Astrocyte (in vitro differentiated cells and primary cell): ENCODE results near the gene PEMT. TPM values are rescaled to one million over a fixed set of nuclear protein-coding genes. Genes with fewer than 3 reads are reported as not detected.

ENCODE experiments used
- DNase-seq: peaks from one replicate; pipeline ENCODE4 v3.0.0-alpha.2; 2010; ENCODE audit warnings: low read depth
- FAIRE-seq: peaks from 2 replicates; lab custom pipeline; 2011; peaks lifted over from hg19 to GRCh38; lab: Jason Lieb, UNC
- H2AFZ ChIP-seq: 2 replicates; pipeline ENCODE4 v1.6.0; 2012; ENCODE audit warnings: low read depth, low read length, inconsistent platforms
- H3K27ac ChIP-seq: 2 replicates; pipeline ENCODE4 v1.5.1; 2011; ENCODE audit warnings: low read depth, low read length, inconsistent platforms
- H3K27me3 ChIP-seq: 2 replicates; pipeline ENCODE4 v1.6.0; 2011; ENCODE audit warnings: low read length, inconsistent platforms; ENCODE audit not compliant: insufficient read depth
- H3K36me3 ChIP-seq: 2 replicates; pipeline ENCODE4 v1.5.1; 2011; ENCODE audit warnings: low read length, inconsistent platforms; ENCODE audit not compliant: insufficient read depth
- H3K4me1 ChIP-seq: 2 replicates; pipeline ENCODE4 v1.5.1; 2011; ENCODE audit warnings: low read length, inconsistent platforms; ENCODE audit not compliant: insufficient read depth
- H3K4me2 ChIP-seq: 2 replicates; pipeline ENCODE4 v1.6.0; 2012; ENCODE audit warnings: low read length, inconsistent platforms
- H3K4me3 ChIP-seq: 2 replicates; pipeline ENCODE4 v1.5.1; 2011; ENCODE audit warnings: low read depth, mild to moderate bottlenecking, low read length, inconsistent platforms; ENCODE audit not compliant: insufficient read depth
- H3K79me2 ChIP-seq: 2 replicates; pipeline ENCODE4 v1.6.0; 2012; ENCODE audit warnings: mild to moderate bottlenecking, low read length, inconsistent platforms; ENCODE audit not compliant: insufficient read depth
- H3K9ac ChIP-seq: 2 replicates; pipeline ENCODE4 v1.6.0; 2012; ENCODE audit warnings: mild to moderate bottlenecking, low read length, inconsistent platforms
- H3K9me3 ChIP-seq: 2 replicates; pipeline ENCODE4 v1.5.1; 2012; ENCODE audit warnings: low read depth, mild to moderate bottlenecking, low read length, inconsistent platforms; ENCODE audit not compliant: insufficient read depth
- H4K20me1 ChIP-seq: 2 replicates; pipeline ENCODE4 v1.6.0; 2012; ENCODE audit warnings: low read length, inconsistent platforms; ENCODE audit not compliant: insufficient read depth
- H3K27ac Mint-ChIP-seq: one replicate; pipeline ENCODE4 v1.8.0; 2021; ENCODE audit warnings: mild to moderate bottlenecking, mixed read lengths; ENCODE audit not compliant: unreplicated experiment
- H3K27me3 Mint-ChIP-seq: one replicate; pipeline ENCODE4 v1.8.0; 2021; ENCODE audit warnings: low read depth, mixed read lengths; ENCODE audit not compliant: unreplicated experiment
- H3K36me3 Mint-ChIP-seq: one replicate; pipeline ENCODE4 v1.8.0; 2021; ENCODE audit warnings: low read depth, mixed read lengths; ENCODE audit not compliant: unreplicated experiment
- H3K4me1 Mint-ChIP-seq: one replicate; pipeline ENCODE4 v1.8.0; 2021; ENCODE audit warnings: low read depth, mixed read lengths; ENCODE audit not compliant: unreplicated experiment
- H3K4me3 Mint-ChIP-seq: one replicate; pipeline ENCODE4 v1.8.0; 2021; ENCODE audit warnings: mild to moderate bottlenecking, moderate library complexity, mixed read lengths; ENCODE audit not compliant: unreplicated experiment
- H3K9me3 Mint-ChIP-seq: one replicate; pipeline ENCODE4 v1.8.0; 2021; ENCODE audit warnings: mild to moderate bottlenecking, mixed read lengths; ENCODE audit not compliant: unreplicated experiment
- CTCF ChIP-seq: IDR thresholded peaks from 2 replicates; pipeline ENCODE4 v1.5.1; 2011; ENCODE audit warnings: low read depth, mild to moderate bottlenecking, inconsistent platforms, low read length, moderate library complexity; ENCODE audit not compliant: insufficient read depth
- EZH2 ChIP-seq: IDR thresholded peaks from 2 replicates; pipeline ENCODE4 v1.6.1; 2012; ENCODE audit warnings: mild to moderate bottlenecking, low read length, inconsistent platforms; ENCODE audit not compliant: insufficient read depth
- total RNA-seq: library from RNA; stranded (reverse); gene quantifications from 2 replicates; pipeline ENCODE4 v1.2.1, GENCODE V29; 2021

PEMT gene
- total RNA-seq, 1 donor from 2014 or later, result 19.5 TPM

- Histone ChIP-seq H3K9ac (no peak overlapping the region), H3K9me3 (no peaks in the 10 kb centered on the region), H3K4me1 (no peaks in the 10 kb centered on the region), H3K27ac (no peak overlapping the region), H4K20me1 (peaks cover 40% of the 10 kb centered on the region), H3K79me2 (no peaks in the 10 kb centered on the region), H3K4me3 (no peak overlapping the region), H3K27me3 (no peaks in the 10 kb centered on the region), H3K4me2 (no peak overlapping the region), H2AFZ (no peak overlapping the region), H3K36me3 (no peaks in the 10 kb centered on the region)
- no peak overlapping the region for H3K27ac Mint-ChIP-seq
- H3K4me3 Mint-ChIP-seq, result no peak overlapping the region
- H3K4me1 Mint-ChIP-seq, result no peaks in the 10 kb centered on the region
- TF ChIP-seq EZH2 (no peak), CTCF (no peak)
- H3K36me3 Mint-ChIP-seq, result peaks cover 2% of the 10 kb centered on the region
- FAIRE-seq, result no peak
- DNase-seq, result no peak
- H3K27me3 Mint-ChIP-seq, result peaks cover 27% of the 10 kb centered on the region
- peaks cover 1% of the 10 kb centered on the region for H3K9me3 Mint-ChIP-seq
These were observed 32.3 kb downstream of the PEMT start for GRCh38 chr17:17559164-17559563.

- no peak overlapping the region for H3K27ac Mint-ChIP-seq
- peaks cover 2% of the 10 kb centered on the region for H3K36me3 Mint-ChIP-seq
- peaks cover 29% of the 10 kb centered on the region for H3K27me3 Mint-ChIP-seq
- Histone ChIP-seq H4K20me1 (peaks cover 35% of the 10 kb centered on the region), H3K9me3 (no peaks in the 10 kb centered on the region), H3K36me3 (no peaks in the 10 kb centered on the region), H3K9ac (no peak overlapping the region), H3K4me1 (no peaks in the 10 kb centered on the region), H3K4me2 (no peak overlapping the region), H3K27ac (no peak overlapping the region), H3K4me3 (no peak overlapping the region), H3K27me3 (no peaks in the 10 kb centered on the region), H3K79me2 (no peaks in the 10 kb centered on the region), H2AFZ (no peak overlapping the region)
- FAIRE-seq, result no peak
- no peak overlapping the region for H3K4me3 Mint-ChIP-seq
- H3K4me1 Mint-ChIP-seq, result no peaks in the 10 kb centered on the region
- DNase-seq, result no peak
- TF ChIP-seq EZH2 (no peak), CTCF (no peak)
- H3K9me3 Mint-ChIP-seq, result peaks cover 1% of the 10 kb centered on the region
These were observed 33.1 kb downstream of the PEMT start for GRCh38 chr17:17558431-17558830.

- Histone ChIP-seq H3K4me3 (no peak overlapping the region), H3K9ac (no peak overlapping the region), H3K36me3 (no peaks in the 10 kb centered on the region), H3K79me2 (no peaks in the 10 kb centered on the region), H4K20me1 (peaks cover 36% of the 10 kb centered on the region), H3K27ac (no peak overlapping the region), H3K27me3 (no peaks in the 10 kb centered on the region), H3K4me2 (no peak overlapping the region), H3K9me3 (no peaks in the 10 kb centered on the region), H3K4me1 (no peaks in the 10 kb centered on the region), H2AFZ (no peak overlapping the region)
- TF ChIP-seq EZH2 (no peak), CTCF (no peak)
- H3K27me3 Mint-ChIP-seq, result peaks cover 32% of the 10 kb centered on the region
- H3K9me3 Mint-ChIP-seq, result peaks cover 1% of the 10 kb centered on the region
- peaks cover 2% of the 10 kb centered on the region for H3K36me3 Mint-ChIP-seq
- FAIRE-seq (no peak), DNase-seq (no peak)
- H3K4me3 Mint-ChIP-seq, result no peak overlapping the region
- H3K4me1 Mint-ChIP-seq, result no peaks in the 10 kb centered on the region
- H3K27ac Mint-ChIP-seq, result no peak overlapping the region
These were observed 33.7 kb downstream of the PEMT start for GRCh38 chr17:17557796-17558195.
